Hematopoietic multipotent progenitor cell treated with erythropoietin and hydrocortisone succinate and interleukin-3 and kit ligand, for 4 days (in vitro differentiated cells): Measurements from ENCODE around the gene IRF5.
"Not testable (repeated sequence)": the region's sequence is repeated elsewhere in the genome, so short reads cannot be mapped to it uniquely, and the experiment has no call there.

Experiments
- DNase-seq: peaks from one replicate; pipeline ENCODE4 v3.0.0-alpha.2; 2015

The IRF5 gene

DNA sequence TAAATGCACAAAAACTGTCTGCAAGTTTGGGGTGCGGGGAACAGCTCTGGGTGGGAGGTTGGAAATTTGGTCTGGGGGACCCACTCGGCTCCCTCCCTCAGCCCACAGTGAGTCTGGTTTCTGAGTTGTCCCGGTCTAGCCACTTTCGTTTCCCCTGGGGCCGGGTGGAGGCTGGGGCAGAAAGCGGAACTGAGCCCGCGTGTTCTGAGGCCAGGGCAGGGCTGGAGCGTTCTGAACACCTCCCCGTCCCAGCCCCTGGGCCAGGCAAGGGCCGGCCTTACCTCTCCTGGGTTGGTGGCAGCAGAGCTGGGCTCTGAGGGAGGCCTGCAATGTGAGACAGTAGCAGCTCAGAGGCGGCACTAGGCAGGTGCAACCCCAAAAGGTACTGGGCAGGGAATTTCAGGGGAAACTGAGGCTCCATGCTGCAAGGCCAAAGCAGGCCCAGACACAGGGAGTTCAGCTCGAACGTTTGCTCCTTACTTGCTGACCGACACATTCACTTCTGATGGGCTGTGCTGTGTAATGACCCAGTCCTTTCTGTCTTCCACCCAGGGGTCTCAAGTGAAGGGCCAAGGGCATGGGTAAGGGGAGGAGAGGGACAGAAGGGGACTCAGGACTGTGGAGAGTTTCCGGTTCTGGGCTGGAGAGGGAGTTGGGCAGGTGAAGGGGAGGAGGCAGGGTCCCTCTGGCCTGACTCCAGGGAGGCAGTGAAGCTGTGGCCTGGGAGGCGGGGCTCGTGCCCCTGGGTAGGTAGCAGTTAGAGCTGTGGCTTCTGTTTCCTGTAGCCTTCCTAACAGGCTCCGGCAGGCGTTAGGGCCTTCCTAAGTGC lies 3.0 kb downstream of the IRF5 start:
- peak; percentile 94 for DNase-seq

DNA sequence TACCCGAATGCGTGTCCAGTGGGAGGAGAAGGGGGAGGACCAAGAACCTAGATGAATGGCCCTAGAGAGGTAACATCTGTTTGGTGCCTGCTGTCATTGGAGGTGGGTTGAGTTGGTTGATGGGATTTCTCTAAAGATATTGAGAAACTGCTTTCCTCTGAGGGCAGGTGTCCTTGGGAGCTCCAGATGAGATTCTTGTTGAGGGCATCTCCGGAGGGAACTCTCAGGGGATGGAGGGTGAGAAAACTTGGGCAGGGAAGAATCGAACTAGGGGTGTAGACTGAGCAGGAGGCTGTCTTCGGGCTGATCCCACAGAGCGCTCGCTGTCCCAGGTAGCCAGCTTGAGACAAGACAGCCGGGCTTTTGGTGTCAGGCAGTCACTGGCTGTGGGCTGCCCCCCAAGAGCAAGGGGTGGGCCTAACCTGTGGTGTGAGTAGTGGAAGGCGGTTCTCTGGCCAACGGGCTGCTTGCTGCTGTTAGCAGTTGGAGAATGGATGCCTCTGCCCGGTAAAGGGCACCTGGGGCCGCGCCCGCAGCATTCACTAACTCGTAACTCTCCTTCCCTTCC lies 3.7 kb downstream of the IRF5 start:
- DNase-seq = no peak

DNA sequence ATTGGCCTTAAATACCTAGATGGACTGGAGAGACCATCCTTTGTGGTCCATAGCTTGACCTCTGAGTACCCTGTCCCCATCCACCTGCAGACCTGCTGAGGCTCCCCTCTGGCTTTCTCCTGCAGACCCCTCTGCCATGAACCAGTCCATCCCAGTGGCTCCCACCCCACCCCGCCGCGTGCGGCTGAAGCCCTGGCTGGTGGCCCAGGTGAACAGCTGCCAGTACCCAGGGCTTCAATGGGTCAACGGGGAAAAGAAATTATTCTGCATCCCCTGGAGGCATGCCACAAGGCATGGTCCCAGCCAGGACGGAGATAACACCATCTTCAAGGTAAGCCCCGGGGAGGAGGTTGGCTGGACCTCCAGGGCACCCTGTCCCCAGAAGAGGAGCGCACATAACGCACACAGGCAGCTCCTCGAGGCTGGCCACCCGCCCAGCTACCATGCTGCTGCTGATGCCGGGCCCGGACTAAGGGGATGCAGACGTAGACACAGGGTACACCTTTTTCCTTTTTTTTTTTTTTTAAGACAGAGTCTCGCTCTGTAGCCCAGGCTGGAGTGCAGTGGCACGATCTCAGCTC lies 4.3 kb downstream of the IRF5 start:
- DNase-seq = no peak

DNA sequence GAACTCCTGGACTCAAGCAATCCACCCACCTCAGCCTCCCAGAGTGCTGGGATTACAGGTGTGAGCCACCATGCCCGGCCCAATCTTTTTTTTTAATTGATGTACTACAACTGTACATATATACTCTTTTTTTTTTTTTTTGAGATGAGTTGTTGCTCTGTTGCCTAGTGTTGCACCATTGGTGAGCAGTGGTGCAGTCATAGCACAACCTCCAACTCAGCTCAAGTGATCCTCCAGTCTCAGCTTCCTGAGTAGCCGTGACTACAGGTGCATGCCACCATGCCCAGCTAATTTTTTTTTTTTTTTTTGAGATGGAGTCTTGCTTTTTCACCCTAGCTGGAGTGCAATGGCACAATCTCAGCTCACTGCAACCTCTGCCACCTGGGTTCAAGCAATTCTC lies 5.5 kb downstream of the IRF5 start:
- DNase-seq = not testable (repeated sequence)

DNA sequence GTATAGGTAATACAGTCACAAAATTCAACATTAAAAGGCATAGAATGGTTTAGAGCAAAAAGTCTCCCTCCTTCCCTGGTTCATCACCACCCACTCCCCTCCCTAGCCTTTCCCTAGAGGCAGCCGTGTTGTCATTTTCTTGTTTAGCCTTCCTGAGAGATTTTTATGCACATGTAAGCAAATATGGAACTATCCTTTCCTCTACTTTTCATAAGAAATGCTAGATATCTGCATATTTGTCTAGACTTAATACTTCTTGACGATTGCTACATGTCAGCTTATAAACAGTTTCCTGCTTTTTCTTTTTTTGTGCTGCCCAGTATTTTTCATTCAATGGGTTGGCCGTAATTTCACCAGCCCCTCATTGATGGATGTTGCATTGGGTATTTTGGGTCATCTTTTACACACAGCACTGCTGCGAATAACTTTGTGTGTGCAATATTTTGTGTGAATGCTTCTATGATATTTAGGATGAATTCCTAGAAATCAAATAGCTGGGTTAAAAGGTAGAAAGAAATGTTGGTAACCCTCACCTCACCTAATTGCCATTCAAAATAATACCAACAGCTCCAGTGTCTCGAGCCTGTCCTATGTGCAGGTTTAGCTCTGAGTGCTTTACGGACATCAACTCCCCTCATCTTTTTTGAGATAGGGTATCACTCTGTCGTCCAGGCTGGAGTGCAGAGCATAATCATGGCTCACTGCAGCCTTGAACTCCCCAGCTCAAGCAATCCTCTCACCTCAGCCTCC lies 6.9 kb downstream of the IRF5 start:
- no peak for DNase-seq

DNA sequence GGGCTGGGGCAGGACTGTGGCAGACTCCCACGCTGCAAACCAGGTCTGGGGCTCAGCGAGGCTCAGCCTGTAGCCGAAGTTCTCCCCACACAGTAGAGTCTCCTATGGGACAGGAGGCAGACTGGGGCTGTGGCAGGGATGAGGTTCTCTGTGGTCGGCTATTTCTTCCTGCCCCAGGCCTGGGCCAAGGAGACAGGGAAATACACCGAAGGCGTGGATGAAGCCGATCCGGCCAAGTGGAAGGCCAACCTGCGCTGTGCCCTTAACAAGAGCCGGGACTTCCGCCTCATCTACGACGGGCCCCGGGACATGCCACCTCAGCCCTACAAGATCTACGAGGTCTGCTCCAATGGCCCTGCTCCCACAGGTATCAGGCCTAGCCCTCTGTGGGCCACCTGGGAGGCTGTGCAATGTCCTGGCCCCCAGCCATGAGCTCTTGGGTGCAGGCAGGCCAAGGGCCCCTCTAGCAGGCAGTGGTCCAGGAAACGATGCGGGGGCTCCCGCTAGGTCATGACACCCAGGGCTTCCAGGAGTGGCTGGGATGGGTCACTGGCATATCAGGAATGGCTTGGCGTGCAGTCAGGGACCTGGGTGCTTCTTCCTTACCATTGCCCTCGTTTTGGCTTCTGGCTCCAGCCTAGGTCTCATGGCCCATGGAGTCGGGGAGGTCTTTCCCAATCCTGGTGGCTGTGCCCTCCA lies 8.1 kb downstream of the IRF5 start:
- no peak for DNase-seq

DNA sequence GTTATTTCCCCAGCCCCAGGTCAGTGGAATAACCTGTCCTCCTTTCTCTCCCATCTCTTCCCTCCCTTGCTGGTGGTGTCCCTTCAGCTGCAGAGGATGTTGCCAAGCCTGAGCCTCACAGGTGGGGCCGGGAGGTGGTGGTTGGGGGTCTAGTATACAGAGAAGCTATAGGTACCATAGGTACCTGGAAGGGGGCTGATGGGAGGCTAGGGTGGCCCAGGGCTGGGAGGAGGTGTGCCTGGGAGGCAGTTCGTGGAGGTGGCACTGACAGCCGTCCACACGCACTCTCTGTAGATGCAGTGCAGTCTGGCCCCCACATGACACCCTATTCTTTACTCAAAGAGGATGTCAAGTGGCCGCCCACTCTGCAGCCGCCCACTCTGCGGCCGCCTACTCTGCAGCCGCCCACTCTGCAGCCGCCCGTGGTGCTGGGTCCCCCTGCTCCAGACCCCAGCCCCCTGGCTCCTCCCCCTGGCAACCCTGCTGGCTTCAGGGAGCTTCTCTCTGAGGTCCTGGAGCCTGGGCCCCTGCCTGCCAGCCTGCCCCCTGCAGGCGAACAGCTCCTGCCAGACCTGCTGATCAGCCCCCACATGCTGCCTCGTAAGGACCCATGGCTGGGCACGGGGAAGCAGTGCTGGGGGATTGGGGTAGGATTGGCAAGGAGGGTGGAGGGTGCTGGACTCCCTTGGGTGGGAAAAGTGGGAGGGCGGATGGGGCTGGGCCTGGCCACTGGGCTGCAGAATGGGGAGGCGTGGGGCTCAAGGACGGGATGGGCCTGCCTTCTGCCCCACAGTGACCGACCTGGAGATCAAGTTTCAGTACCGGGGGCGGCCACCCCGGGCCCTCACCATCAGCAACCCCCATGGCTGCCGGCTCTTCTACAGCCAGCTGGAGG lies 9.5 kb downstream of the IRF5 start:
- peak; percentile 44 for DNase-seq

DNA sequence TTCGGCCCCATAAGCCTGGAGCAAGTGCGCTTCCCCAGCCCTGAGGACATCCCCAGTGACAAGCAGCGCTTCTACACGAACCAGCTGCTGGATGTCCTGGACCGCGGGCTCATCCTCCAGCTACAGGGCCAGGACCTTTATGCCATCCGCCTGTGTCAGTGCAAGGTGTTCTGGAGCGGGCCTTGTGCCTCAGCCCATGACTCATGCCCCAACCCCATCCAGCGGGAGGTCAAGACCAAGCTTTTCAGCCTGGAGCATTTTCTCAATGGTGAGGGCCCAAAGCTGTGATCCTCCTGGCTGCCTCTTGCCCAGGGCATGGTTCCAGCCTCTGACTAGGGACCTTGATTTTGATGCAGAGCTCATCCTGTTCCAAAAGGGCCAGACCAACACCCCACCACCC lies 10.1 kb downstream of the IRF5 start:
- no peak for DNase-seq

DNA sequence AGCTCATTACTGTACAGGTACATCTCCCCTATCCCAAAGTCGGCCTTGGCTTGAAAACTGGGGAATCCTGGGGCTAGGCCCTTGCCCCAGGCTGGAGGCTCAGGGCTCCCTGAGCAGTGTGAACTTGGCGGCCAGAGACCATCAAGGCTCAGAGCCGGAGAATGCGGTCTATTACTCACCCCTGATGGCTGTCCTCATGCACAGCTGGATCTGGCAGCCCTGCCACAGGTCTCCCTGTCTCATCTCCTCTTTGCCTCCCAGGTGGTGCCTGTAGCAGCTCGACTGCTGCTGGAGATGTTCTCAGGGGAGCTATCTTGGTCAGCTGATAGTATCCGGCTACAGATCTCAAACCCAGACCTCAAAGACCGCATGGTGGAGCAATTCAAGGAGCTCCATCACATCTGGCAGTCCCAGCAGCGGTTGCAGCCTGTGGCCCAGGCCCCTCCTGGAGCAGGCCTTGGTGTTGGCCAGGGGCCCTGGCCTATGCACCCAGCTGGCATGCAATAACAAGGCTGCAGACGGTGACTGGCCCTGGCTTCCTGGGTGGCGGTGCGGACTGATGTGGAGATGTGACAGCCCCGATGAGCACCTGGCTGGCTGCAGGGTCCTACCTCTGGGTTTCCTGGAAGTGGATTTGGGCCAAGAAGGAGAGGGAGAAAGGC lies 10.7 kb downstream of the IRF5 start:
- peak; percentile 73 for DNase-seq

DNA sequence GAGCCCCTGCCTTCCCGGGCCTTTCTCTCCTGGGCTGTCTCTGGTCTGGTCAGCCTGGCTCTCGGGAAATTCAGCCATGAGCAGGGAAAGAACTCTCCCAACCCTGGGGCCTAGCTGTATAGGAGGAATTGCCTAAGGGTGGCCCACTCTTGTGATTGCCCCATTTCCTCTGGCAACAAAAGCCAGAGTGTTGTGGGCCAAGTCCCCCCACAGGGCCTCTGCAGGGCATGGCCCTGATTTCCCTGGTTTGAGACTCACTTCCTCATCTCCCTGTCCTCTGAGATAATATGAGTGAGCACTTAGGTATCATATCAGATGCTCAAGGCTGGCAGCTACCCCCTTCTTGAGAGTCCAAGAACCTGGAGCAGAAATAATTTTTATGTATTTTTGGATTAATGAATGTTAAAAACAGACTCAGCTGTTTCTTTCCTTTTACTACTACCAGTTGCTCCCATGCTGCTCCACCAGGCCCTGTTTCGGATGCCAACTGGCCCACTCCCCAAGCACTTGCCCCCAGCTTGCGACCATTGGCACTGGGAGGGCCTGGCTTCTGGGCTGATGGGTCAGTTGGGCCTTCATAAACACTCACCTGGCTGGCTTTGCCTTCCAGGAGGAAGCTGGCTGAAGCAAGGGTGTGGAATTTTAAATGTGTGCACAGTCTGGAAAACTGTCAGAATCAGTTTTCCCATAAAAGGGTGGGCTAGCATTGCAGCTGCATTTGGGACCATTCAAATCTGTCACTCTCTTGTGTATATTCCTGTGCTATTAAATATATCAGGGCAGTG lies 11.4 kb downstream of the IRF5 start:
- peak; percentile 78 for DNase-seq

DNA sequence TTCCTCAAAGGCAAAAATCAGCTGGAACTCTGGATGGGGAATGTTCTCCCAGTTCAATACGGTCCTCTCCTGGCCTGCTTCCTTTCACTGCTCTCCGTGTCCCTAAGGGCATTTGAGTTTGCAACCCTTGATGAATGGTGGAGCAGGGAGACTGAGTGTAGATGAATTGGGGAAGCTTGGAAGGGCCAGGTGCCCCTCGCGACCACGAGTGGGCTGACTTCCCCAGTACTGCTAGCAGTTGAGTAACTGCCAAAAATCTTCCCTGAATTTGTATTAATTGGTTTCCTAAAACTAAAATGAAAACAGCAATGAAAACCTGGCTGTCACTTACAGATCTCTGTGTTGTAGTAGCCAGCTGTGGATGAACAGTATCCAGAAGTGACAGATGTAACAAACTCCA lies 13.6 kb downstream of the IRF5 start:
- no peak for DNase-seq

DNA sequence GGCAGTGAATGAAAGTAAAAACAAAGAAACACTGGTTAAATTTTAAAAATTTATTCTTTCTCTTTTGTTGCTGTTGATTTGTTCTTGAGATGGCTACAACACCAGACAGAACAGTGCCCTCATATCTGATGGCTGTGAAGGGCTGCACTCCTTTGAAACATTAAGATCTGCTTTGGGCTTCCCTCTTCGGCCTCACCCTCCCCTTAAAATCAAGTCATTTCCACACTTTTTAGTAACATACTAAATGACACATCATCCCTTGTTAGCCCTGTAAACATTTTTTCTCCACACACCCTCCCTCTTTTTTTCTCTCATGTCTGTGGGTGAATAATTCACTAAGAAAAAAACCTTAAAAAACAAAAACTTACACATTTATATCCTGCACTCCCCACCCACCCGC lies 16.4 kb downstream of the IRF5 start:
- no peak for DNase-seq

DNA sequence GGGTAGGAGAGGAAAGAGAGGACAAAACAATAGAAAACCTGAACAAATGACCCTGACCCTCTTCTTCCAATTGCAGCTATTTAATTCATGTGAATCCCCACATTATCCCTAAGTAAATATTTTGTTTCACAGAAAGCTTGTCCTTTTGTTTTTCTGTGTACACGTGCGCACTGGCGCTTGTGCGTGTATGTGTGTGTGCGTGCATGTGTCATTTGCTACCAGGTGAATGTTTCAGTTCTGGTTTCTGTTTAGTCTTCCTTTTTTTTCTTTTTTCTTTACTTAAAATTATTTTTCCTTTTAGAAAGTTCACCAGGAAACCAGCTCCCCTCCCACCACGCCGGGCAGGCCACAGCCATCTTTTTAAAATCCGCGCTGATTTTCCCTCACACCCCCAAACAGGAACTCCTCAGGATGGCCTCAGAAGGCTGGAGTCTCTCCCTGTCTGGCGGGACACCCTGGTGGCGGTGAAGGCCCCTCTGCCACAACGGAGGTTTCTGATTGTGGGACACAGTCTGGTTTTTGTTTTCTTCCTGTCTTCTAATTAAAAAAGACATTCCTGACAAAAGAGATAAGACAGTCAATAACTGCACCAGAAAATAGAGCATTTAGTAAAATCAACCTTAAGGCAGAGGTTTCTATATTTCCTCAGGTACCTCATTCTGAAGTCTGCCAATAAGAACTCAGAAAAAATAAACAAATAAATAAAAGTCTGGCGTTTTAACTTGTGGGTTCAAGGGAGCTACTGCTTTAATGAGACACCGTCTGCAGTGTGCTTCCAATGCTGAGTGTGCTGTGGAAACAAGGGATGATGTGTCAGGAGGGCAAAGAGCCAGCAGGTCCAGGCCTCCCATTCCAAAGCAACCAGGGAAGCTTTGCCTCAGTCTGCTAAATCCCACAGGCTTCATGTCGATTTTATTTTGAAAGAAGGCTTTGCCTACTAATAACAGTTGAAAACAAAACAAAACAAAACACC lies 17.4 kb downstream of the IRF5 start:
- no peak for DNase-seq

DNA sequence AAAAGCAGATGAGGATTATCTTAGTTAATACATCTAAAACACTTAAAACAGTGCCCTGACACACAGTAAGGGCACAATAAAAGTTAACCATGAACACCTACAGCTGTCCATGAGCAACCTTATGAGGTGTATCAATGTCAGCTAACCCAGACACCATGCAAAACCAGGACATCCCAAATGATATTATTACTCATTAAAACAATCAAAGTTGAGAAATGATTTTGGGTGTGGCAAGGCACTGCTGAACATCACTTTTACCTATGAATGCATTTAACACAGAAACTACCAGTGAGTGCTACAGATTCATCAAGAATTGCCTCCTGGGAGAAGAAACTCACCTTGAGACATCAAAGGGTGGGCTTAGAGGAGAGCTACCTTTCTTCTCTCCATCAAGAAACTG lies 18.3 kb downstream of the IRF5 start:
- DNase-seq = no peak

DNA sequence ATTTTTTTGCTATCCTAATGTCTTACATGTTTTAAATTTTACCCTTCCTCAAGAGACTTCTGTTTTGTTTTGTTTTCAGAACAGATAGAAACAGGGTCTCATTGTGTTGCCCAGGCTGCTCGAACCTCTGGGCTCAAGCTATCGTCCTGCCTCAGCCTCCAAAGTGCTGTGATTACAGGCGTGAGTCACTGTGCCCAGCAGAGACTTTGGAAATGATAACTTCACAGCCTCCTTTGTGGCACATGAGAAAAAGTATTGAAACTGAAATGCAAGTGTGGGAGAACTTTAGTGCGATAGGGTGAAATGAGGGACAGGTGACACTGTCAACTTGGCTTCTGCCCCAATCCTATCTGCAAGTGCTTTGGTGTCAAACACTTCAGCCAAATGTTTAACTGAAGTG lies 21.6 kb downstream of the IRF5 start:
- no peak for DNase-seq

DNA sequence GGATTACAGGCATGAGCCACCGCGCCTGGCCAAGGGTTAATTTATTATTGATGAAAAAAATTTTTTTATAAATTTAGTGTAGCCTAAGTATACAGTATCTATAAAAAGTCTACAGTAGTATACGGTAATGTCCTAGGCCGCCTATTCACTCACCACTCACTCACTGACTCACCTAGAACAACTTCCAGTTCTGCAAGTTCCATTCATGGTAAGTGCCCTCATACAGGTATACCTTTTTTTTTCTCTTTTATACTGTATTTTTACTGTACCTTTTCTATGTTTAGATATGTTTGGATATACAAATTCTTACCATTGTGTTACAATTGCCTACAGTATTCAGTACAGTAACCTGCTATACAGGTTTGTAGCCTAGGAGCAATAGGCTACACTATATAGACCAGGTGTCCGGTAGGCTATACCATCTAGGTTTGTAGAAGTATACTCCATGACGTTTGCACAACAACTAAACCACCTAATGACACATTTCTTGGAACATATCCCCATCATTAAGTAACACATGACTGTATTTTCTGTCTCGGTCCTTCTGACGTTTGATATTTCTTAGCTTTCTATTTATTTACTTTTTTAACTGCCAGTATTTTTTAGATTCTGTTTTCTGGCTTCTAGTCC lies 23.4 kb downstream of the IRF5 start:
- no peak for DNase-seq

DNA sequence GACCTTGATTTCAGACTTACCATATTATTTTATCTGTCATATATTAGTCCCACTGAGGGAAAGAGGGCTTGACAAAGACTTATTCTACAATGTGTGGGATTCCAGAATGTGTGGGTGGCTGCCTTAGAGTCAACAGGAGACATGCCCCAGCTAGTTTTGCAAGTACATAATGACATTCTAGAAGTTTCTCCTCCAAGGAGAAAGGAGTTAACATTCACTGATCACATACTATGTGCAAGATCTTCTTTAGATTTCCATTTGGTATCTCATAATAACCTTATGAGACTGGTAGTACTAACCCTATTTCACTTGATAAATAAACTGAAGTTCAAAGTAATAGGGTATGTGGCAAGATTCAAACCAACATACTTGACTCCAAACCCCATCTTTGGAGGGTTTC lies 25.2 kb downstream of the IRF5 start:
- DNase-seq = no peak

DNA sequence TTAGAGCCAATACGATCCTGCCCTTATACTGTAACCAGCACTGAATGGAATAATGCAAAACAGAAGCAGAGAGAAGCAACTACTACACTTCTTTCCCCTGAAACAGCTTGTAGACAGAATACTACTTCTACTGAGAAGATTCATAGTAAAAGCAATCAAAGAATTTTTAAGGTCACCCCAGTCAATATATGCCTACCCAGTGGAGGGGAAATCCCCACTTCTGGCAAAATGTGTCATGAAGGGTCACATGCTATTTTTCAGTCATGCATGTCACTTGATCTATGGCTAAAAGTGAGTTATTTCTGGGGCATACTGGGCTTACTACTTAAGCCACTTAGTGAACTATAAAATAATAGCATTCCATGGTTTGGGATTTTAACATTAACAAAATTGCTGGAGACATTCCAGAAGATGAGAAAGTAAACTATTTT lies 25.6 kb downstream of the IRF5 start:
- no peak for DNase-seq

DNA sequence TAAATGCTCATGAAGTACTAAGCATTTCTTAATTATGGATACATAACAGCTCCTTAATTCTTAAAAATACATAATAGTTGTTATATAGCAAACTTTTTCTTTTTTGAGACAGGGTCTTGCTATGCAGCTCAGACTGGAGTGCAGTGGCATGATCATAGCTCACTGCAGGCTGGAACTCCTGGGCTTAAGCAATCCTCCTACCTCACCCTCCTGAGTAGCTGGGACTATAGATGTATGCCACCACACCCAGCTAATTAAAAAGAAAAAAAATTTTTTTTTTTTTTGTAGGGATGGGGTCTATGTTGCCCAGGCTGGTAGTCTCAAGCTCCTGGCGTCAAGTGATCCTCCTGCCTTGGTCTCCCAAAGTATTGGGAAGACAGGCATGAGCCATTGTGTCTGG lies 30.9 kb downstream of the IRF5 start:
- no peak for DNase-seq
